Activated B cell treated with CpG ODN at 0.5 μM for 24 hours (primary cell): Measurements from ENCODE around the gene BCL6. TPM values are rescaled to one million over a fixed set of nuclear protein-coding genes. Genes with fewer than 3 reads are reported as not detected.

Experiments used
- ATAC-seq: fragments of 200-7000 bp; cut with Tn5 transposase; one replicate; pipeline ENCODE4 v1.10.0; 2021; ENCODE audit warnings: low read depth, mild to moderate bottlenecking, moderate library complexity
- CTCF ChIA-PET: fragments of 350-600 bp; sonication (Branson Sonifier 250); formaldehyde crosslinking; loops from one replicate; lab custom pipeline; 2021; ENCODE audit warnings: antibody characterized with exemption; lab: Charles Lee
- POLR2A ChIA-PET: fragments of 350-600 bp; sonication (Branson Sonifier 250); formaldehyde crosslinking; loops from one replicate; lab custom pipeline; 2021; ENCODE audit warnings: antibody characterized with exemption; lab: Charles Lee
- DNase-seq: peaks from one replicate; pipeline ENCODE4 v3.0.0; 2022
- H3K27ac Mint-ChIP-seq: one replicate; pipeline ENCODE4 v1.8.0; 2020; ENCODE audit warnings: mixed read lengths
- H3K27me3 Mint-ChIP-seq: one replicate; pipeline ENCODE4 v1.8.0; 2021; ENCODE audit warnings: mixed read lengths
- H3K36me3 Mint-ChIP-seq: one replicate; pipeline ENCODE4 v1.8.0; 2021; ENCODE audit warnings: low read depth, mixed read lengths
- H3K4me1 Mint-ChIP-seq: one replicate; pipeline ENCODE4 v1.8.0; 2021; ENCODE audit warnings: mixed read lengths
- H3K4me3 Mint-ChIP-seq: one replicate; pipeline ENCODE4 v1.8.0; 2020; ENCODE audit warnings: mild to moderate bottlenecking, mixed read lengths
- H3K9me3 Mint-ChIP-seq: one replicate; pipeline ENCODE4 v1.8.0; 2020; ENCODE audit warnings: mixed read lengths
- CTCF ChIP-seq: fragments of 200-600 bp; IDR thresholded peaks from one replicate; pipeline ENCODE4 v1.8.0; 2022; ENCODE audit warnings: antibody characterized with exemption, mild to moderate bottlenecking
- intact Hi-C: fragments of 100-400 bp; cut with micrococcal nuclease; formaldehyde crosslinking; loops from one replicate; pipeline ENCODE4 v1.15.1; 2024
- total RNA-seq: library from RNA; stranded (reverse); gene quantifications from 2 replicates; pipeline ENCODE4 v1.2.3, GENCODE V29; 2022

Gene BCL6
- total RNA-seq, 1 donor from 2014 or later, result 100 TPM

- H3K9me3 Mint-ChIP-seq, result no peaks in the 10 kb centered on the region
- TF ChIP-seq CTCF, result no peak
- no peak overlapping the region for H3K4me3 Mint-ChIP-seq
- DNase-seq, result no peak
- intact Hi-C loops, result loop anchor here (1.0 kb wide), 5 partner anchors 36 to 1470 kb away; no protein-coding TSS in a partner anchor
- ChIA-PET POLR2A (interaction anchor here (1.3 kb wide), 1 partner anchor 60 kb away, joined by 3 read pairs; no protein-coding TSS in a partner anchor), CTCF (interaction anchor here (0.6 to 10.9 kb wide), 23 partner anchors 10 to 1765 kb away, joined by 3 to 336 read pairs (median 7); partner anchors contain the start of genes RTP2 and RTP4)
- peaks cover 41% of the 10 kb centered on the region for H3K27me3 Mint-ChIP-seq
- H3K27ac Mint-ChIP-seq, result no peak overlapping the region
- no peaks in the 10 kb centered on the region for H3K36me3 Mint-ChIP-seq
- ATAC-seq, result no peak
- no peaks in the 10 kb centered on the region for H3K4me1 Mint-ChIP-seq
These were observed 66.5 kb downstream of the BCL6 start for GRCh38 chr3:187678726-187679268.

- H3K4me1 Mint-ChIP-seq, result no peaks in the 10 kb centered on the region
- H3K36me3 Mint-ChIP-seq, result no peaks in the 10 kb centered on the region
- ATAC-seq (no peak), DNase-seq (no peak)
- peaks cover 43% of the 10 kb centered on the region for H3K27me3 Mint-ChIP-seq
- no peak for TF ChIP-seq CTCF
- no peaks in the 10 kb centered on the region for H3K9me3 Mint-ChIP-seq
- H3K27ac Mint-ChIP-seq, result no peak overlapping the region
- ChIA-PET POLR2A (interaction anchor here (0.7 kb wide), 2 partner anchors 310 to 355 kb away, joined by 3 read pairs; no protein-coding TSS in a partner anchor), CTCF (interaction anchor here (1.1 to 10.9 kb wide), 3 partner anchors 41 to 458 kb away, joined by 3 to 336 read pairs (median 3); no protein-coding TSS in a partner anchor)
- no peak overlapping the region for H3K4me3 Mint-ChIP-seq
- intact Hi-C loops, result no loop called here
These were observed 67.7 kb downstream of the BCL6 start for GRCh38 chr3:187677604-187678003.

GRCh38 chr3:187673012-187673411 is 72.3 kb downstream of the BCL6 start:
- Mint-ChIP-seq H3K9me3 (no peaks in the 10 kb centered on the region), H3K4me3 (no peak overlapping the region), H3K4me1 (no peaks in the 10 kb centered on the region), H3K36me3 (no peaks in the 10 kb centered on the region), H3K27ac (no peak overlapping the region), H3K27me3 (peaks cover 63% of the 10 kb centered on the region)
- no peak for DNase-seq
- TF ChIP-seq CTCF, result no peak
- intact Hi-C loops, result no loop called here
- ATAC-seq, result no peak
- ChIA-PET CTCF (no interaction called here), POLR2A (no interaction called here)

Other genes starting within 250 kb of the BCL6 start
- not detected in 2 replicates for gene SST, start 75.1 kb downstream of the BCL6 start, total RNA-seq
- gene RTP2, start 42.9 kb downstream of the BCL6 start, total RNA-seq, result not detected in 2 replicates